Hematopoietic multipotent progenitor cell treated with erythropoietin and hydrocortisone succinate and interleukin-3 and kit ligand, for 8 days (in vitro differentiated cells): ENCODE data around the gene RFX3.

Experiments
- DNase-seq: peaks from one replicate; pipeline ENCODE4 v3.0.0-alpha.2; 2015

Gene RFX3

DNA sequence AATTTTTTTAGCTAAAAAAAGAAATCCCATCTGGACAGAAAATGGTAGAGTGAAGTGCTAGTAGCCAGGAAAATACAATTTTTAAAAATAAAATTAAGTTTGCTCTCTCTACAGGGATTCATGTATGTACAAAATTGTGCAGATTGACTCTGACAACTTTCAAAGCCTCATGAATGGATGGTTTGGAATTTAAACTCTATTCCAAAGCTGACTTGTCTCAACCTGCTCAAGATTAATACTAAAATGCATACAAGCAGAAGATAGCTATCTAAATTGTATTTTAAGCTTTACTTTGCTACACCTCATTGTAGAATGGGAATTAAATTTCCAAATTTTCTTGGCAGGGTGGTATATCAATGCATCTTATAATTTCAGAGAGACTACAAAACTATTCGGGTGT is 257.6 kb downstream of the RFX3 start:
- no peak for DNase-seq

- no peak for DNase-seq
These were observed 262.1 kb downstream of the RFX3 start for GRCh38 chr9:3263698-3264097.

DNA sequence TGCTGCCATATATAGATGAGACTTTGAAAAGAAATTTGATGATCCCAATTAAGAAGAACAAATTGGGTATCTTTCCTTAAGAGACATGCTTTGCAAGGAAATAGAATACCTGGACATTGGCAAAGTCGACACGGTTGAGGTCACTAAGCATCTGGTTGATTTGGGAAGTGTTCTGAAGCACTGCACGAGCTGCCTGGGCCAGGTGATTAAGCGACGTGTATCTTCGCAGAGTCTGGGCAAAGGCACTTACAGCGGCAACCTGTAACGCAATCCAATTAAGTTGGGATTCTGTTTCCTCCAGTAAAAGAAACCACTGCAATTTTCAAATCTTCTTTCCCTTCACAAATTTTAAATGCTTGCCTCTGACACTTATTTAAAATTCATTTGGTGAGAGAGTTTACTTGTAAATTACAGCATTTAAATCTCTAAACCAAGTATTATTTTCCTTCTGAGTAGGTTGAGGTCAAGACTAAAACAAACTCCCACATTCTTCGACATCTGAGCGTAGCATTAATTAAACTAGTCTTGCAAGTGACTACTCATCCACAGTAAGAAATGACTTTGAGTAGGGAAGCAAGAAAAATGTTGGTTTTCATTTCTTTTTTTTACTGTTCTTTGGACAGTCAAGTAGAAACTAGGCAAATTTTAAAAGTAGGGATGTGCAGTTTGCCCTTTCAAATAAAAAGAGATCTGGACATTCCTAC is 262.8 kb downstream of the RFX3 start:
- DNase-seq, result no peak

- DNase-seq, result no peak
These were observed 264.3 kb downstream of the RFX3 start for GRCh38 chr9:3261484-3261883.

DNA sequence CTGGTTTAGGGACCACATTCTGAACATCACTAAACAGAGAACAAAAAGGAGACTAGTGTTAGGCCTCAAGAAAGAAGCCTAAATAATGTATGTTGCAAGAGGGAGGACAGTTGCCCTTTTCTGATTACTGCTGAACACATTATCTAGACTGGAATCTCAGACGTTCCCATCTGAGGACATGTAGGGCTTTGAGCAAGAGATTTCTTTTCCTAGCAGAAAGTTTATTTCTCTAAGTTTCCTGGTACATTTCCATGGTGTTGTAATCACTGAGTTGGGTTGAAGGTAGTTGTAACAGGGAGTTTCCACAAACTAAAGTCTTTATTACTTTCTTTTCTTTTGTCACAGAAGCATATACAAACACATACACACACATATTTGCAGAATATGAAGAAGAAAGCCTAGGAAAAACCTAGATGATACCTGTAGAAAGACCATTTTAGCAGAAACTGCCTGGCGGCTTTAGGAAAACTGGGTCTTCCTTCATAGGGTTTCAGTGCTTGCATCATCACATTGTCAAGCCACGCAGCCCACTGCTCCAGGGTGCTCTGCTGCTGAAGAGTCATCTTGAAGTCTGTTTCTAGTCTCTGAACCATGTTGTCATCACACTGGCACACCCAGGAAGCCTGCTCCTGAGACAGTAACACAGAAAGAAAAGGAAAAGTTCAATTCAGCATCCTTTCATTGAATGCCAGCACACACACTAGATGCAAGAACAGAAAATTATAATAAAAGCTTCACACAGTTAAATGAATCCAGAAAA is 269.1 kb downstream of the RFX3 start:
- no peak for DNase-seq

GRCh38 chr9:3251309-3251708 is 274.5 kb downstream of the RFX3 start:
- no peak for DNase-seq

DNA sequence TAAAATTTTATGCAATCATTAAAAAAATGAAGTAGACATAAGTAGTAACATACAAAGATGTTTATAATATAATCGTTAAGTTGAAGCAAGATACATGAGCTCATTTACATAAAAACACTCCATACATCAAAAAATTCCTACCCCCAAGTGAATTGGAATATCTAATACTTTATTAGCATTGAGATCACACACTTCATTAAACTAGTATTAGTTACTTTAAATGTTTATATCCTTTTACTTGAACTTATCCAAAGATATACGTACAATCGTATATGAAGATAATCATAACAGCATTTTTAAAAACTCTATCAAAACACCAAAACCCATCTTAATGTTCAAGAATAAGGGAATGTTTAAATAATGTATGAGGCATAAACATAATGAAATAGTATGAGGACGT is 275.1 kb downstream of the RFX3 start:
- no peak for DNase-seq

- DNase-seq, result no peak
These were observed 278.6 kb downstream of the RFX3 start for GRCh38 chr9:3247211-3247610.

DNA sequence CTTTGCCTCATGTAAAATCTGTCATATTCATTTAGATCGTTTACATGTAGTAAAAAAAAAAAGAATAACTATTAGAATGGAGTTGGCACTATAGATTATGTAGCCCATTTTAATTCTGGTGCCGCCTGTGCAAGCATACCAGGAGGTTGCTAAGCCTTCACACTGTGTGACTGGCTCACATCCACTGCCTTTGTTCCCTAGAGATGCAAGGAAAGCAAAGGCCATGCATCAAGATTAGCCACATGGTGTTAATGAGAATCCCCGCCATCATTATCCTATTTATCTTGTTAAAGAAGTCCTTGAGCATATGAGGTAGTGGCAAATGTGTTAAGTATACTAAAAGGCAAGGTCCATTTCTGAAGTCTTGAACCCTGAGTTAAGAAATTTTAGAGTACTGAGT is 279.6 kb downstream of the RFX3 start:
- DNase-seq, result no peak

DNA sequence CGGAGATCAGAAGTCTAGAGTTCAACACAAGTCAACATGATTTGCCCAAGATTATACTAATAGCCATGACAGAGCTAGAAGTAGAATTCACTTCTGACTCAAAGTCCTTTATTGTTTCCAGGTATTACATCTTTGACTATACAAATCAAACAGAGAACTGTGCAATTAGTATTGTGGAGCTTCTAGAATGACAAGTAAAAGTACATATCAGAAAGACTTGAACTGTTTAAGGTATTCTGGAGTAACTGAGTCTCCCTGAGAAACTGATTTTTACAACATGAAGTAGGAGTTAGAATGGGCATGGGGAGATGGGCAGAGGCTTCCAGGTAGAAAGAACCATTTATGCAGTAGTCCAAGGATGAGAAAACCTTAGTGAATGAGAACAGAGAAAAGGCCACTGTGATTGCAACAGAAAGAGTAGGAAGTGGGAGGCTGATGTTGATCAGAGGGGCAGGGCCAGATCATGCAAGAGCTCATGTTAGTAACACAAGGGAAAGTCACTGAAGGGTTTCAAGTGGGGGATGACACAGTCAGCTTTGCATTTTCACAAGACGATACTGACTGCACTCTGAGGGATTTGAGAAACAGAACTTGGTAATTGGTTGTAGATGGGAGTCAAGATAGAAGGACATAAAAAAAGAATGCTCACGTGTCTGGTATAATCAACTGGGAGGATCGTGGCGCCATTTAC is 280.7 kb downstream of the RFX3 start:
- no peak for DNase-seq

GRCh38 chr9:3243683-3244082 is 282.1 kb downstream of the RFX3 start:
- DNase-seq, result no peak

- DNase-seq, result no peak
These were observed 284.5 kb downstream of the RFX3 start for GRCh38 chr9:3241290-3241689.

DNA sequence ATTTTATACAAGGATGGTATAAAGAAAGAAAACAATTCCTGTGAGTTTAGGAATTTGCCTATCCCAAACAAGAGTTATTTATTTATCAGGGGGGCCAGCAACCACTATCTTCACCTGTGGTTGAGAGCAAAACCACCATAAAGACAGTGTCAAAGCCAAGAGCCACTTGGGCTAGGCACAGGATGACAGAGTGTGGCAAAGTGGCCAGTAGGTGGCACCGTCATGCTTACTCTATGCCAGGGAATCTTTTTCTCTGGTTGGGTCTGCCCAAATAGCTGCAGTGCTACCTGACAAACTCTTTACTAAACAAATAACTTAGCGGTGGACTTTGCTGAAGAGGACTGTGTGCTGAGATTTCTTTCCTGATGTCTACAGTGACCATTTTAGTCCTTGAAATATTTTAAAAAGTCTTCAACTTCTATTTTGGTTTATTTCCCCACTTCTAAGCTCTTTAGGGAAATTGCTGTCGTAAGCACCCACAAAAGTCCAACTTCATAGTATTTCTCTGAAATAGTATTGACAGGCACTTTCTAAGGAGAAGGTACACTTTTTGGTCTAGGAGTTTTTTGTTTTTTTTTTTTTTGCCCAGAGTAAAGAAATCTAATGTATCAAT is 285.0 kb downstream of the RFX3 start:
- peak; percentile 78 for DNase-seq

DNA sequence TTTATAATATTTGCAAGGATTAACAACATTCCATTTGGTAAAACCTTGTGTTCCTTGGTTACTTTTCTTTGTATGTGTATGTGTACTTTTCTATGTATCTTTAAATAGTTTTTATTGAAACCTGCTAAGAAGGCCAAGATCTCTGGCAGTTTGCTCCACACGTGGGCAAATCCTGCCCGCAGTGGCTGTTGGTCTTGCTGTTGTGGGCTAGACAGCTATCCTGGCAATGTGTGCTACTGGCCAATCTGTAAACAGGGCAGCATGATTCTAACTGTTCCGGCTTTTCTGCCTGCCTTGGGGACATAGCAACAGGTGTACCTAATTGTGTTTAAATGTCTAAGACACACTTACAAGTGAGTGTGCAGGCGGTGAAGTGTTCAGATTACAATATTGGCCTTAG is 286.6 kb downstream of the RFX3 start:
- DNase-seq, result no peak

DNA sequence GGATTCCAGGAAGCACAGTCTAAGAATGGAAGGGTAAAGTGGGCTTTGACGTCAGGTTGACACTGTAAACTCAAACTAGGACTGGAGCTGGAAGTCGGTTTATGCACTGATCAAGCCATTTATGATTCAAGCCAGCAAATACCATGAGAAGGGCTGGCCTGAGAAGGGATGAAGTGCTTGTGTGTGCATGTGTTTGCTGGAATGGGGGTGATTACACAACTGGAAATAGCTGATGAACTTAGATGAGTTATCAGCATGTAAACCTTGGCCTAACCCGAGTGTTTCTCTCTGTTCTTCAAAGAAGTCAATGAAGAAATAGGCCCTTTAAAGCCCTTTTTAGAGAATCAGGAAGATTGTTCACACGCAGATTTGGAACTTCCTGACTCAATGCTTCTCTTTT is 287.6 kb downstream of the RFX3 start:
- no peak for DNase-seq

GRCh38 chr9:3237121-3237520 is 288.7 kb downstream of the RFX3 start:
- DNase-seq, result no peak

- DNase-seq, result no peak
These were observed 290.3 kb downstream of the RFX3 start for GRCh38 chr9:3235497-3235896.

DNA sequence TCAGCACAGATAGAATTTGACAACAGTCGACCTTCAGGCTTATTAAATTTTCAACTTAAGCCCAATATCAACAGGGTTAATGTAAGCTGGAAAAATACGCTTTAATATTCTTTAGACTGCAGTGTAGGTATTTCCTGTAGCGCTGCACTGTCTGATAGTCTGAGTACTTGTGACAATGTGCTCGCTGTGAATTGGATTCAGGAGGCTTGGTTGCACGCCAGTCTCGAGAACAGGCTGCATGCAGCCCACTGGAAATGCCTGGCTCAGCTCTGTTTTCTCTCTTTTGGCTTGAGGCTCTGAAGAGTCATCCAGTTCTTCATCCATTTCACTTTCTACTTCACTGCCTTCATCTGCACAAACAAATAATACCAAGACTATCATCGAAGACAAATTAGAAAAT is 300.9 kb downstream of the RFX3 start:
- DNase-seq, result no peak

DNA sequence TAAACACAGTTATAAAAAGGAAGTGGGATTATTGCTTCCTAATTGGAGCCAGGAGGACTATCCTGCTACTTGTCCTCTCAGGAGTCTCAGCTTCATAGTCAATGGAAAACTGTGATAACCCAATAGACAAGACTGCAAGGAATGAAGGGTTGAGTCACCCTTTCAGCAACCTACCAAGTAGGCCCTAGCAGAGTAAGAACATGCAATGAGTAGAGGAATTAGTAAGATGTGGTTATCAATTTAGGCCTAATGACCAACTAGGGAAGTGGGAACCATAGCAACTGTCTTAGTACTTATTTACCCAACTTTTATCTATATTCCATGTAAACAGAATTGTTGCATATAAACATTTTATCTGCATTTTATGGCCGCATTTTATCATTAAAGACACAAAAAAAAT is 310.1 kb downstream of the RFX3 start:
- no peak for DNase-seq

DNA sequence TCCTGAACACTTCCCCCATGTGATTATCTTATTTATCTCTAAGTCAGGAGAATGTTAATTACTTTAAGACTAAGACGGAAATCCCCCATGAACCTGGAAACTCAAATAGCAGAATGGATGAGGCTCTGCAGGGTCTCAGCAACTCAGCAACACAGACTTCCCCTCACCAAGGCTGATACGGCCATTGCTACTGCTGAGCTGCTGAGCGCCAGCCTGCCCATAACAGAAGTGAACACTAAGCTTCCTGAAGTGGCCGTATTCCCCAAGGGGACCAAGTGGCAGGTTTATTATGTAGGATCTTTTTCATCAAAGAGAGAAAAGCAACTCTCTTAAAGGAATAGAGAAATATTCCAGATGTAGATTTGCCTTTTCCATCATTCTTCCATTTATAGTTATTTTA is 311.1 kb downstream of the RFX3 start:
- DNase-seq, result no peak

- no peak for DNase-seq
These were observed 320.2 kb downstream of the RFX3 start for GRCh38 chr9:3205421-3206095.

DNA sequence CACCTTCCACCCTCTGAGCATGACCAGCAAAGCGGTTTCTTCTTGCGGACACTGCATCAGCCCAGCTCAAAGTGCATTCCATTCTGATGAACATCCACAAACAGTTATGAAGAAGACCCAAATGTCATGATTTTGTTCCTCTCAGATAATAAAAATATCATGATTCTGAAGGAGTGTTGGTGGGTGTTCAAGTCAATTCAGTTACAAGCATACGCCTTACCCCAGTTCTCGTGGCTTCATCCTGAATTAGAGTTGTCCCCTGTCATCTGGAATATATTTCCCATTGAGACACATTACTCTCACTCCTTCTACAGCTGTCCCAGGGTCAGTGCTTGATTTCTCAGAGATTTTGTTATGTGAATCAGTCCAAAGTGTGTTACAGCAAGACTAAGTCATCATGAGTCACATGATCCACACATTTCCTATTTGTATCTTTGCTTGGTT is 325.4 kb downstream of the RFX3 start:
- no peak for DNase-seq

DNA sequence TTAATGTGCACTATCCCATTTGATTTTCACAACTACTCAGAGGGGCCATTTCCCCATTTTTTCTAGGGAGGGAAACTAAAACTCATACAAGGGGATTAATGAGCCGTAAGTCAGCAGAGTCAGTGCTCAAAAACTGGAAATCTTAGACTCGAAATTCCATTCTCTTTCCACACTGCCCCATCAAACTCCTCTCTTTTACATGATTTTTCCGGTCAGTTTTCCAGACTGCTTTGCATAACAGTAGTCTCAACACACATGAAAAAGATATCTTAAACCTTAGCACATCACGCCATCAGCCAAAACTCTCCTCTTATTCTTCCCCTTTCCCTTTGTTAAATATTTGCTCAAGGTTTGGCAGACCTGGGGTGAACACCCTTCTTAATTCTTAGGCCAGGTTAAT is 332.0 kb downstream of the RFX3 start:
- no peak for DNase-seq
